ENCODE measurements around the gene CD99.
"Not testable (repeated sequence)": the region's sequence is repeated elsewhere in the genome, so short reads cannot be mapped to it uniquely, and the experiment has no call there.

CD99 gene

DNA sequence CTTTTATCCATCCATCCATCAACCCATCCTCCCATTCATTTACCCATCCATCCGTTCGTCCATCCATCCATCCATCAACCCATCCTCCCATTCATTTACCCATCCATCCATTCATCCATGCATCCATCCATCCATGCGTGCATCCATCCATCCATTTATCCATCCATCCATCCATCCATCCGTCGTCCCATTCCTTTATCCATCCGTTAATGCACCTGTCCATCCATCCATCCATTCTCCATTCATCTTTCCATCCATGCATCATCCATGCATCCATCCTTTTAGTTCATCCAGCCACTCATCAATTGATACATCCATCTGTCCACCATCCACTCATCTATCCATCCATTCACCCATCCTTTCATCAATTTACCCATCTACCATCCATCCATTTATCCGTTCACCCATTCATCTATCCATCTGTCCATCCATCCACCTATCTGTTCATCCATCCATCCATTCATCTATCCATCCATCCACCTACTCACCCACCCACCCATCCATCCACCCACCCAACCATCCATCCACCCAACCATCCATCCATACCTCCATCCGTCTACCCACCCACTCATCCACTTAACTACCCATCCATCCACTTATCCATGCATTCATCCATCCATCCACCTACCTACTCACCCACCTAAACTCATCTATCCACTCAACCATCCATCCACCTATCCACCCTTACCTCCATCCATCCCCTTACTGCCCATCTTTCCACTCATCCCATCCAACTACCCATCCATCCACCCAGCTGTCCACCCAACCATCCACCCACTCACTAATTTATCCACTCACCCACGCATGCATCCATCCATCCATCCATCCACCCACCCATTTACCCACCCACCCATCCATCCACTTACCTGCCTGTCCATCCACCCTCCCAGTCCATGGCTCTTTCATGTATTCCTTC lies 9.6 kb downstream of the CD99 start:
- no peak for DNase-seq

DNA sequence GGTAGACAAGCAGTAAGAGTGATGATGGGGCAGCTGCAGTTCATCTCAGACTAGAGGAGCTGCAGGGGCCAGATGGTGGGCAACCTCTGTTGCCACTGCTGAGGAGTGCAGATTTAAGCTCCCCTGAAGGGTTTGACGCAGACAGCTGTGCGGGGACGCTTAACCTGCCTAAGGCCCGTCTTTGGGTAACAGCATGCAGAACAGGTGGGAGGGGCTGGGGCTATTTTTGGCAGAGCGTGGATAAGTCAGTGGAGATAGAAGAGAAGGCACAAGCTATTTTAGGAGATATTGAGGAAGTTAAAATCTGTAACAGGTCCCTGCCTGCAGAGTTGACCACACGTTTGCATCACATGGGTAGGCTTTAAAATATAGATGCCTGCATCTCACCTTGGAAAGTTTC lies 10.5 kb downstream of the CD99 start:
- DNase-seq, result no peak

DNA sequence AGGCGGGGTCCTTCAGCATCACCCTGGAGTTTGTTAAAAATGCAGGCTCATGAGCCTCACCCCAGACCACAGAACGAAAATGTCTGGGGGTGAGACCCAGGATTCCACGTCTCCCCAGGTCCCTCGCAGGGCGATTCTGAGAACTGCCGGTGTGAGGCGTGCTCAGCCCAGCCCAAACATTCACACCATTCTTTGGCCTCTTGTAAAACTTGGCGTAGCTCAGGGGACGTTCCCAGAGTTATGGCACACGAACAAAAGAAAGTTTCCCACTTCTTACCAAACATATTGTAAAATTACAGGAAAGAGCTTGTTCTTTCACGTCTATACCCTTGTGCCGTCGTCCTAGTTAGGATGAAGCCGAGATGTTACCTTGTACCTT lies 12.9 kb downstream of the CD99 start:
- DNase-seq, result no peak

DNA sequence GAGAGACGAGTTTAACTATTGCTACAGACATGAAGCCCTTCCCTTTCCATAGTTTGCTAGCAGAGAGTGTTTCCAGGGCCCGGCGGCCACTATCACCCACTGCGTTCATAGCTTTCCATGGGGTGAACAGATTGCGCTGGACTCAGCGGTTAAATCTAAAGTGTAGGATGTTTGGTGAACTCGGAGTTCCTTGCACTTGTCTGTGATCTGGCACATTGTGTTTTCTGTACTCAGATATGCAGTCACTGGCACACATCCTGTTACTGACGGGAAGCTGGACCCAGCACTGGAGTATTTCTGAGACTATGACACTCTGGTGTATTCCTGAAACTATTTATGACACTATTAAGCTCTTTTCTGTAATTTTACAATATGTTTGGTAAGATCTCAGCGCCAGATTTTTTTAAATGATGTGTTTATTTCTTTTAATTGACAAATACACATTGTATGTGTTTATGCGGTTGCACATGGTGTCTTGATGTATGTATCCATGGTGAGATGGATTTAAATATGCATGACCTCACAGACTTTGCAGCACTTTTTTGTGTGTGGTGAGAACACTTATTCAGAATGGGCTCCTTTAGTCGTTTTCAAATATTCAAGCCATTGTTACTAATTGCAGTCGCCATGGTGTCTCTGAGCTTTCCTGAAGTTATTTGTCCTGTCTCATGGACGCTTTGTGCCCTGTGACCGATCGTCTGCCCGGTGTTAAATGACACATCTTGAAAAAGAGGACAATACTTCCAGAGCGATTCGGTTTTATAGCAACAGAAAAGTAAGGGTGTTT lies 14.1 kb downstream of the CD99 start:
- no peak for DNase-seq

DNA sequence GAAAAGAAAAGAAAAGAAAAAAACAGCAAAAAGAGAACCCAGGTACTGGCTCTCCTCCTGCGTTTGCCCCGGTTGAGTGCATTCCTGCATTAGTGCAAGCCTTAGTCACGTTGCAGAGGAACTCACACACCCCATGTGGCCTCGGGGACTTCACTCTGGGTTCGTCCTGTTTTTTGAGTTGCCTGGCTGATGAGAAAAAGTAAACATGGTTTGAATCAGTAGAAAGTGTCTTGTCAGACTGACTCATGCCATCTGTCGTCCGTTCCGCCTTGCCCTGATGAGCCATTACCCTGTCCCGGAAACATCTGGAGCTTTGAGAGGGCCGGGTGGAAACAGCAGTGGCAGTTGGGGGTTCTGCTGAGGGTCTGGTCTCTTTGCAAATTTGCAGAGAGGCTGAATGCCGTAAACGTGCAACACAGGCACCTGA lies 16.3 kb downstream of the CD99 start:
- DNase-seq, result no peak

DNA sequence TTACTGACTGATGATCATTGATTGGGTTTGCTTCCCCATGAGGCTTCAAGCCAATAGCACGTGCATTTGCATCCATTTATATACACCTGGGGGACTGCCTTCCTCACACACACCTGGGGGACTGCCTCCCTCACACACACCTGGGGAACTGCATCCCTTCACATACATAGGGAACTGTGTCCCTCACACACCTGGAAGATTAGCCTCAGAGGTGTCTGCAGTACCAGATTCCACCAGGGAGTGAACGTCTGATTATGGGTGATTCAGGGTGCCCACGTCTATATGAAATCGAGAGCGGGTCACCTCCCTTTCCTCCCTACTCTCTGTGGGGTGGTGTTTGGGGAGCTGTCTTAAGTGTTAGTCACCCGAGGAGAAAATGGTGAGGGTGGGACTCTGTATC lies 16.9 kb downstream of the CD99 start:
- no peak for DNase-seq

DNA sequence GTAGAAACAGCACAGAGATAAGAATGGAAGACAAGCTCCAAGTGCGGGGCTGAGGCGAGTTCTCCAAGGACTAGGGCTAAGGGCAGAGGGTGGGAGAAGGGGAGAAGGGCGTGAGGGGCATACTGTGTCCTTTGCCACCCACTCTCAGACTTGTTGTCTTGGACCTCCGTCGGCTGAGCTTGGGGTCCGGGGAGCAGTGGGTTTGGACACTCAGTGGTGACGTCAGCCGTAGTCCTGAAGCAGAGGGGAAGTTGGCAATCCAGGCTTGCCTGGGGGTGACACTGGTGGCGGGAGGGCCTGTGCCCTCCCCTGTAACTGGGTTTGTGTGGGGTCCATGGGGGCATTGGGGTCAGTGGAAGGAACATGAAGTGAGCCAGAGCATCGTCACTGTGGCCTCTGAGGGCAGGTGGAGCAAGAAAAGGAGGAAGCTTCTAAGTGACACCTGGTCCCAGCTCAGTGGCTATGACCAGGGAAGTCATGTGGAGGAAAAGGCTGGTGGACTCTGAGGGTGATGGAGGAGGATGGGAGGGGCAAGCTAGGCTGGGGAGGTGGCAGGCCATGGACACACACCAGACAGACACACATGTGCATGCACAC lies 17.6 kb downstream of the CD99 start:
- no peak for DNase-seq

DNA sequence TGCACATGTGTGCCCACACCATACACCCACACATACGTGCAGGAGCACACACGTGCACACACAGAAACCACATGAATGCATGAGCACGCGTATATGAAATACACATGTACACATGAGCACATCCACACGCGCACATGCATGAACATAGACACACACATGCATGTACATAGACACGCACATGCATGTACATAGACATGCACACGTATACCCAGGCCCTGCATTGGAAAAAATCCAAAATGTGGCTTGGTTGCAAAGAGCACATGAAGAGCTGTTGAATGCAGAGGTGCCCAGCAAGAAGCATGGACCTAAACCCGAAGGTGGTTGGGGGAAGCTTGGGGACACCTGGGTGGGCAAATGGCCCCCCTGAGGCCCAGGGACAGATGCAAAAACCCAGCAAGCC lies 18.5 kb downstream of the CD99 start:
- no peak for DNase-seq

DNA sequence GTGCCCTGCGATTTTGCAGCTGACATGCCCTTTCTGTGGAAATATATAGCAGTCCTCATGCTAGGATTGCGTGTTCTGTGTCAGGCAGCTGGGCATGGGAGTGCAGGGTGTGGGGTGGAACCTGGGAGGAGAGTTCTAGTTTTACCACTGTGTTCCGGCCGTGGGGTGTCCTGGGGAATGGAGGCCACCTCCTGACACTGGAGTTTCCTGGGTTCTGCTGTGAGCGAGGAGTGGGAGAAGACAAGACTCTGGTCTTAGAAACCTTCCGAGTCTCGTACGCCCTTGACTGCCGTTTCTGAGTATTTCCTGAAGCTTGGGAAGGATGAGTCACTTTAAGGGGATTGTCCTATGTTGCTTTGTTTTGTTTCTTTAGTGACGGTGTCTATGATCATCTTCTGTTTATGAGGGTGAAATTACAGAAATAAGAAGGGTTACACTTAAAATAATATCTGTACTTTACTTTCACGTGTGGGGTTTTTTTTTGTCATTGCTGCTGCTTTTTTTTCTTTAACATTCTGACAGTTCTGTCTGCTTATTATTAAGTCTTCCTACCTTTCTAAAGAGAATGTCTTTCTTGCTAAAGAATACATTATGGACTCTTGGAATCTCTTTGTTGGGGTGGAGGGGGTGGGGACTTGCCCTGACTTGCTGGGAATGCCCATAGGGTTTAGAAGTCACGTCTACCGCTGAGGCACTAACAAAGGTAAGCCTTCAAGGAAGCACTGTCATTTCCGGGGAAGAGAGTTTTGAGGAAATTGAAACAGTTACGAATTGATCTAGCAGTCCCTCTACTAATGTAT lies 19.1 kb downstream of the CD99 start:
- no peak for DNase-seq

DNA sequence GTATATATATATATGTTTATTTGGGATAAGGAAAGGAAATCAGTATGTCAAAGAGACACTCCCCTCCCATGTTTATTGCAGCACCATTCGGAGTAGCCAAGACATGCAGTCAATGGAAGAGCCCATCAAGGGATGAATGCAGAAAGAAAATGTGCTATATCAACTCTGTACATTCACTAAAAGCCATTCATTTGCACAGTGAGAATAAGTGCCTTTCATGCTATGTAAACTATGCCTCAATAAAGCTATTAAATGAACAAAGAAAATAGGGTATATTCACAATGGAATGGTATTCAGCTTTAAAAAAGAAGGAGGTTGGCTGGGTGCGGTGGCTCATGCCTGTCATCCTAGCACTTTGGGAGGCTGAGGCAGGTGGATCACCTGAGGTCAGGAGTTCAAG lies 20.3 kb downstream of the CD99 start:
- no peak for DNase-seq

DNA sequence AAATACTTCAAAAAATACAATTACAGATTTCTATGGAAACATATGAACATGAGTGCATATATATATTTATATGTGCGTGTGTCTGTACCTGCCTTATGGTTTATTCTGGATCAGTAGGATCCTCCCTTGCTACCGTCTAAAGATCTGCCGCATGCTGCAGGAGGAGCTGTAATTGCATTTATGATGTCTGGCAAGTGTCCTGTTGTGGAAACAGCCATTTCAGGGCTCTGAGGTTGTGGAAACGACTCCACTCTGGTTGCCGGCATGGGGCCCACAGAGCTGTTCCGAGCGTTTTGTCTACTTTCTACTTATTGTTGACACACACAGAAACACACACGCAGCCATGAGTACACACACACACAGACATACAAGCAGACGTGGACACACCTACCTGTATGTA lies 21.3 kb downstream of the CD99 start:
- DNase-seq, result no peak

DNA sequence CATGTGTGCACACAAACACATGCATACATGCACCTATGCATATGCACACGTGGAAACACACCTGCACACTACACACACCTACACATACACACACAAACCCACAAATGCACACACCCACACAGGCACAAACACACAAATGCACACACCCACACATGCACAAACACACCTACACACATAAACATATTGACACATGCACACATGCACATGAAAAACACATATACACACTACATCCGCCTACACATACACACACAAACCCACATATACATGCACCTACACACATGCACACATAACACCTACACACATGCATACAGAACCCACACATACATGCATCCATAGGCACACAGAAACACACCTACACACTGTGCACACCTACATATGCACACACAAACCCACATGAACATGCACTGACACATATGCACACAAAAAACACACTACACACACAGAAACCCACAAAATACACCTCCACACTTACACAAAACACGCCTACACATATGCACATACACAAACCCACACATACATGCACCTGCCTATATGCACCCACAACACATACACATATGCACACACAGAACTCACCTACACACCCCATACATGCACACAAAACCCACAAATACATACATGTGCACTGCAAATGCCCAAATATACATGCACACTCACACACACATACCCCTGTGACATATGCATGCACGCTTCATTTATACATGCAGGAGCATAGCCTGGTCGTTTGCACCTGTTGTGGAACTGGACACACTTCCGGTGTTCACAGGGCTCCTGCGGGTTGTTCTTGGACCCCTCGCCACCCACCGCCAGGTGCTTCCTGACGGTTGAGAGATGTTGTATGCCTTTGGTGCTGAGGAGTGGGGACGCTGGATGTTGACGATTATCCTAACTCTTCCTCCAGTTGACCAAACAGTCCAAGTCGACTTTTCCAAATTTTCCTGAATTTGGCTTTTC lies 22.1 kb downstream of the CD99 start:
- no peak for DNase-seq

DNA sequence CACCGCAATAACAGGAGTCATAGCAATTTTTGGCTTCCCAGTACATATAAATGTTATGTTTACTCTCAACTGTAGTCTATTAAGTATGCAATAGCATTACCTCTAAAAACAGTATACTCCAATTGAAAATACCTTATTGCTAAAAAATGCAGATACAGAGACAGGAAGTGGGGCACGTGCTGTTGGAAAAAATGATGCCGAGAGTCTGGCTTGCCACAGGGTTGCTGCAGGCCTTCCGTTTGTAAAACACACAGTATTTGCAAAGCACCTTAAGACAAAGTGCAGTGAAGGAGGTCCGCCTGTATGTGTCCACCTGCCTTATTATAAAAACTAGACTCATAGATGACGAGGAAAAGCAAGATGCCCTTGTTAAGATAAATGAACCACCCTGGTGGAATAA lies 23.5 kb downstream of the CD99 start:
- no peak for DNase-seq

DNA sequence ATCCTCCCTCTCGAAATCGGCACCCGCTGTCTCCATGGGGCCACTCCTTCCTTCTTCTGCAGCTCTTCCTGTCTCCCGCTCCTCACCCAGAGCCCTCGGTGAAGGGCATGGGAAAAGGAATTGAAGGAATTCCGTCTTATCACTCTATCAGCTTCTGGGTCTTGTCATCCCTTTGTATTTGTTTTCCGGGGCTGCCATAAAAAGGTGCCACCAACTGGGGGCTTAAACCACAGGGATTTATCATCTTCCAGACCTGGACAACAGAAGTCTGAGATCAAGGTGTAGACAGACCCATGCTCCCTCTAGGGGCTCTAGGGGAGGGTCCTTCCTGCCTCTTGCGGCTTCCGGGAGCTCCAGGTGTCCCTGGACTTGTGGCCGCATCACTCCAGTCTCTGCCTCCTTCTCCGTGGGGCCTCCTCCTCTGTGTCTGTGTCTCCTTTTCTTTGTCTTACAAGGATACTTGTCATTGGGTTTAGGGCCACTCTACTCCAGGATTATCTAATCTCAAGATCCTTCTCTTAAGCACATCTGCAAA lies 24.0 kb downstream of the CD99 start:
- DNase-seq, result no peak

DNA sequence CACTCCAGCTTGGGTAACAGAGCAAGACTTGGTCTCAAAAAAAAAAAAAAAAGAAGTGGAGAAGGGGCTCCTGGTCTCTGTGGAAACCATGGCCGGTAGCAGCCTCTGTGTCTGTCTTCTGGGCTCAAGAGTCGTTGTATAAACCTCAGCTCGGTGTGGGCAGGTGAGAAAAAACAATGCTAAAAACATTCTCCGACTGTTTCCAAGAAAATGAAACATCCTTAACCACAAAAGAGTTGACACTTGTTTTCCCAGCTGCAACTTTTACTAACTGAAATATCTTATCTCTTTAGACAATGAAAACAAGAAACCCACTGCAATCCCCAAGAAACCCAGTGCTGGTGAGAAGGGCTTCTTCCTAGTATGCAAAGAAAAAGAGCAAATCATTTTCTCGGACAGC lies 26.2 kb downstream of the CD99 start:
- DNase-seq, result no peak

DNA sequence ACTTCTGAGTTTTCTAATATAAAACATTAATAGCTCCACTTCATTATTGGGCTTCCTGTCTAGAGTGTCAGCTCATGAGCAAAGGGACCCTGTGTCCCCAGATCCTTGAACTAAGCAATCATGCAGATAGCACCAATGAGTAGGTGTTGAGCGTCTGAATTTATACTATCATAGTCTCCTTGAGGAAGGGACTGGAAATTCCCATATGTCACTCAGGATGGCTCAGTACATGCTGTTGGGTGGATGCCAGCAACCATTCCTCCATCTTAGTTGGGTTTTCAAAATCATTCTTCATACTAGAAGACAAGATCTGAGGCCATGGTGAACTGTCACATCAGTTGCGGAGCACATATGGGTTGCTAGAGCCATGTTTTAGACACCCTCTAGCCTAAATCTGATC lies 27.7 kb downstream of the CD99 start:
- no peak for DNase-seq

DNA sequence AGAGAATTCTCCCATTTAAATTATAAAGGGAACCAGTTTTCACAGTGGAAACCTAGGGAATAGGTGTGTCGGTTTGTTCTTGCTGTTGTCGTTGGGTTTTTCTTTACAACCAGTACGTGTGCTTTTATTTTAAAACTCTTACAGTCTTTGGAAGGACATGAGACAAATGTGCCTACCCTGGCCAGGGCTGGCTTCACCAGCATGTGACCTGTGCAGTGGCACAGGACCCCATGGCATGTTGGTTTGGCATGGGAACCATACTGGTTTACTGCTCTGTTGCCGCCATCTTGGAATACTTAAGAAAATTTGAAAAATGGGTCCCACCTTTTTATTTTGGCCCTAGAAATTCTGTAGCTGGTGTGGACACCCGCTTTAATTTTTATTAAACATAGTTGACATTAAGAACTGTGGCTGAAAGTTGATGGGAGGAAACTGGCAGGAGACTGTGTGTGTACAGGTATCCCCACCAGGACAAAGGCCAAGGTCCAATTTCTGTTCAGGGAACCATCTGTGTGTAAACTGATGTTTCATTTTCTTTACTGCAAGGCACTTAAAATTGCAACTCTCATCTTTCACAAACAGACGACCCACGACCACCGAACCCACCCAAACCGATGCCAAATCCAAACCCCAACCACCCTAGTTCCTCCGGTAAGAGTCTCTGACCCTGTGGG lies 28.8 kb downstream of the CD99 start:
- DNase-seq, result no peak

DNA sequence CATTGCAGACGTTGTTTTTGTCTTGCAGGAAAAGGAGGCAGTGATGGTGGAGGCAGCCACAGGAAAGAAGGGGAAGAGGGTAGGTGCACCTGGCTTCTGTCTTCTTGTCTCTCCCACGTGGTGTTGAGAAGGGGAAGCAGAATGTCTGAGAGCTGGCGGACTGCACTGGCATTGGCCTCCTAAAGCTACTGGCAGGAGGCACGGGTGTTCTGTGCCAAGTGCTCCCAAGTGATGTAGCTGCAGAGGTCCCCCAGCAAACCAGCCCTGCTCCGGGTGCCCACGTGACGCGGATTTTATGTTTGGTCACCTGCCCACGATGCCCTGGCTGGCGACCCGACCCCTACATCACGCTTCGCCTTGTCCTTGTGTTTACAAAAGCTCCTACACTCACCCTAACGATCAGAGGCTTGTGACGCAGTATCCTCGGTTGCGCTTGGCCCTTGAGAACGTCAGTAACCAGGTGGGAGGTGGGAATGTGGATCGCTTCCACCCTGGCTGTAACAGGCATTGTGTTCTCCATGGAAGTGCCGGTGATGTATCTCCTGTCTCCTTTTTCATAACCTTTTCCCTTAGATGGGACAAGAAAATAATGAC lies 32.3 kb downstream of the CD99 start:
- no peak for DNase-seq

DNA sequence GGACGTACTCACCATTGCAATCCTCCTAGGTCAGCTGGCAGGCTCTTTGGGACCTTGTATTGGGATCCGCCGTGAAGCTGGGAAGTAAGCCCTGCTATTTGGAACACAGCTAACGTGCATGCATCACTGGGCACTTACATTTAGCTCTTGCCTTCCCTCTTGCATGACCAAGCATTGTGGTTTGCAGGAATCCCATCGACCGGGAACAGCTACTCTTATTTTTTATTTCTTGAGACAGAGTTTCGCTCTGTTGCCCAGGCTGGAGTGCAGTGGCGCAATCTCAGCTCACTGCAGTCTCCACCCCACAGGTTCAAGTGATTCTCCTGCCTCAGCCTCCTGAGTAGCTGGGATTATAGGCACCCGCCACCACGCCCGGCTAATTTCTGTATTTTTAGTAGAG lies 36.2 kb downstream of the CD99 start:
- DNase-seq, result not testable (repeated sequence)

DNA sequence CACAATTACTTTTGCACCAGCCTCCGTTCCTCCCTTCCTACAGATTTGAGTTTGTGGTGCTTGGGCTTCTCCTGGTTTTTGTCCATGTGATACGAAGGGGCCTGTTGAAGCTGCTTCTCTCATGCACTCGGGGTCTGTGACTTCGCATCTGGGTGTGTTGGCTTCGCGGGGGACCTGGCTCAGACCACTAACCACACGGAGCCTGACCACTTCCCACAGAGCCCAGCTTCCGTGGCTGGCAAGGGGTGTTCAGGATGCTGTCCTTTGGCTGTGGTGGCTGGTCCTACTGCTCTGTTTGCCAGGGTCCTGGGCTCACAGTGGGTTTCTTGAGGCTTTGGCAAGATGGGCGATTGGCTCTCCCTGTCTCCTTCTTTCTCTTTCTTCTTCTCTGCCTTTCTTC lies 41.0 kb downstream of the CD99 start:
- no peak for DNase-seq

DNA sequence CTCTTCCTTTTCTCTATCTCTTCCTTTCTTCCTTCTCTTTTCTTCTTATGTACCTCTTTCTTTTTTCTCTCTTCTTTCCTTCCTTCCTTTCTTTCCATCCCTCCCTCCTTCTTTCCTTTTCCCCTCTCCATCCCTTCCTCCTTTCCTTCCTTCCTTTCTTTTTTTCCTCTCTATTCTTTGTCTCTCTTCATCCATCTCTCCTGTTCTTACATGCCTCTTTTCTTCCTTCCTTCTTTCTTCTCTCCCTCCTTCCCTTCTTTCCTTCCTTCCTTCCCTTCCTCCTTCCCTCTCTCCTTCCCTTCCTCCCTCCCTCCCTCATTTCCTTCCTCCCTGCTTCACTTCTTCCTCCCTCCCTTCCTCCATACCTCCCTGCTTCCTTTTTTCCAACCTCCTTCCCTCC lies 41.6 kb downstream of the CD99 start:
- DNase-seq, result no peak

All from NCI-H510A (cell line).